Daoy (cell line): ENCODE results near the gene PLPP4. TPM values are rescaled to one million over a fixed set of nuclear protein-coding genes. Genes with fewer than 3 reads are reported as not detected.
A peak's percentile ranks its signal among the peaks of the same experiment; 100 is the strongest.

Source experiments
- DNase-seq: peaks from one replicate; pipeline ENCODE4 v3.0.0-alpha.2; 2015; ENCODE audit warnings: low read depth
- total RNA-seq: library from RNA; depleted of rRNA; stranded (reverse); fragments of >200 nt; shearing (Covaris generic); gene quantifications from 2 replicates; pipeline ENCODE4 v1.2.3, GENCODE V29; 2014

PLPP4 gene
- total RNA-seq, 1 experiment from 2014 or later = 3.9 TPM

DNA sequence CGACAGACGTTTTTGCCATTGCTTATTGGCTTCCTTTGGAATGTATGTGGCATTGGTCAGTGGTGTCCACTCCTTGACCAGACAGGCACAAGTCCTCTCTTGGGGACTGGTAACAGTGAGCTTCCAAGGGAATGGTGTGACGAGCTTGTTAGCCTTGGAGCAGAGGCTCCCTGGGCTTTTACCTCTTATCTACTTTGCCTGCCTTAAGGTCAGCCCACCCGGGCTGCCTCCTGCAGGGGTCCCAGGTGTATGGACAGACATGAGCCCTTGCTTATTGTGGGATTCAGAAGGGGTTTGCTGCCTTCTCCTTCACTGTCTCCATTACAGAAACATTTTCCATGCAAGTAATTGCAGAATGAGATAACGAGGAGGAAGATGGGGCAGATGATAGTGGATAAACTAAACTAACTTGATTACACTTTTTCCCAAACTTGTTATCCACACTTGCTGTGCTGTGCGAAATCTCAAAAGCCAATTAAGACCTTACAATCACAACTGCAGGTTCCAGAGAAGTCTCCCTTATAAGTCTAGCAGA, 29.7 kb downstream of the PLPP4 start:
- no peak for DNase-seq

DNA sequence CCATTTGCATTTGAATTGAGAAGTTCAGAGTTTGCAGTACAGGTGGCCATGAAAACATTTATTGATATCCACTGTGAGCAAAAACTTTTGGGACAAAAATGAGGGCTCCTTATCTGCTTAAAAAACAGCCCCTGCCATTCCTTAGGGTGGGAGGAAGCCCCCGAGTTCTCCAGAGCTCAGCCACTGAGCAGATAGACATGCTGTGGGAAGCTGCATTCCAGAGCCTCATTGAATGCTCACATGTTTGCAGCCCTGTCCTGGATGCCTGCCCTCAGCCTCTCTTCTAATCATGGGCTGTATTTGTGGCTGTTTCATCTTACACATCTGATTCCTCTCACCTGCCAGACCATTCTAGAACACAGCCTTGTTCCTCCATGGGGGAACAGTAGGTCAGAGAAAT, 33.3 kb downstream of the PLPP4 start:
- DNase-seq = no peak

DNA sequence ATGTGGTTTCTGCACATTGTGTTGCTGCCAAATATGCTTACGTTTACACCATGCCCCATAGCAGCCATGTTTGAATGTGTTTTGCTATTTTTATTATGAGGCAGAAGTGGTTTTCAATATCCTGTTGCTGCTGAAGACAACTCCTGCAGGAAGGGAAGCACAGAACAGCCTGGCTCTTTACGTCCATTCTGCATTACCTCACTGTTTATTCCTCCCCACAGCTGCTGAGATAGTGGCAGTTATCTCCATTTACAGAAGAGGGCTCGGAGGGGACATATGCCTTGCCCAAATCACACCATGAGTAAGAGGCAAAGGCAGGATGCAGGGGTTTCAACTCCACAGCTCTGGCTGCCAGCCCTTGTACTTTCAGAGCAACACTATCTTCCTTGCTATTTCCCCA, 35.3 kb downstream of the PLPP4 start:
- no peak for DNase-seq

DNA sequence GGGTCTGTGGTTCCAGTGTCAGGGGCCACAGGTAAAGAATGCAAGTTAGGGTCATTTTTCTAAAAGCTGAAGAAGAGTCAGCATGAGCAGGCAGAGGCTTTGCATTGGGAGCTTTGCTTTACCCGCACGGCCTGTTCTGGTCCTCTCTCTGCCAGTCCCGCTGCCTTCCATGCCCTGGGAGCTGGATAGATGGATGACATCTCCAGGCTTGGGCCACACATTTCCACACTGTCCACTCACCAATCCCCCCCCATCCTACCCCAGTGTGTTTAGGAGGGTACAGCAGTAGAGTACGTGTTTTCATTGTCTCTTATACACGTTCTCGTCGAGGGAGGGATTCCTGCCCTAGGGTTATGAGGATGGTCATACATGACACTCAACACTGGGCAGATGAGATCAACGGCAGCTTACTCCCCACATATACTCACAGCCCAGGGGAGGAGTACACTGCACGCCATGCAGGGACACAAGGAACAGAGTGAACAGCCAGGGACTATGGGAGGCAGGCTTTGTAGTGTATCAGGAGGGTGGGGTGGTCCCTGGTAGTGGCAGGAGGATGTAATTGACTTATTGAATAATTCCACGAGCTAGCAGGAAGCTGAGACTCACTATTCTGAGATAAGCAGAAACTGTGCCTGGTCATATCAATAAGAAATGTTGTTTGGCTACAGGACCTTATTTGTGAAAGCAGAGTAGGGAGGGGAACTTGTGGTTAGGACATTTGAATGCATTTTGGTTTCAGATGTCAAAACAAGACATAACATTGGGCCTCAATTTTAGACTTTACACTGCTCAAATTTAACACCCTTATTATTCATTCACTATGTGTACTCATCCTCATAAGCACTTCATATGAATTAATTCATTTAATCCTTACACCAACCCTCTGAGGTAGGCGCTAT, 36.6 kb downstream of the PLPP4 start:
- no peak for DNase-seq

DNA sequence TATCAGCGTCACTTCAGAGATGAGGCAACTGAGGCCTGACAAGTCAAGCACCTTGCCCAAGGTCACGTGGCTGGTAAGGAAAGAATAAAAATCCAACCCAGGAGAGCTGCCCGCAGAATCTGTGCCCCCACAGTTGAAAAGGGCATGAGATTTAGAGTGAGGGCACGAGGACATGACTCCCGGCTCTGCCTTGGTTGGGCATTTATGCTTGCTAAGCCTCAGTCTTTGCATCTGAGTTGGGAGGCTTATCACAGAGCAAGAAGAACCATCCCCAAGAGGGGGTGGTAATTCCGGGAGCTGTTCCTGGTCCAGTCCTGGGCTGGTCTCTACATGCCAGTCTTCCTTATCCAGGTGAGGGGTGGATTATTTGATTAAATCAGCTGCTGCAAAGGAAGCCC, 37.3 kb downstream of the PLPP4 start:
- no peak for DNase-seq

DNA sequence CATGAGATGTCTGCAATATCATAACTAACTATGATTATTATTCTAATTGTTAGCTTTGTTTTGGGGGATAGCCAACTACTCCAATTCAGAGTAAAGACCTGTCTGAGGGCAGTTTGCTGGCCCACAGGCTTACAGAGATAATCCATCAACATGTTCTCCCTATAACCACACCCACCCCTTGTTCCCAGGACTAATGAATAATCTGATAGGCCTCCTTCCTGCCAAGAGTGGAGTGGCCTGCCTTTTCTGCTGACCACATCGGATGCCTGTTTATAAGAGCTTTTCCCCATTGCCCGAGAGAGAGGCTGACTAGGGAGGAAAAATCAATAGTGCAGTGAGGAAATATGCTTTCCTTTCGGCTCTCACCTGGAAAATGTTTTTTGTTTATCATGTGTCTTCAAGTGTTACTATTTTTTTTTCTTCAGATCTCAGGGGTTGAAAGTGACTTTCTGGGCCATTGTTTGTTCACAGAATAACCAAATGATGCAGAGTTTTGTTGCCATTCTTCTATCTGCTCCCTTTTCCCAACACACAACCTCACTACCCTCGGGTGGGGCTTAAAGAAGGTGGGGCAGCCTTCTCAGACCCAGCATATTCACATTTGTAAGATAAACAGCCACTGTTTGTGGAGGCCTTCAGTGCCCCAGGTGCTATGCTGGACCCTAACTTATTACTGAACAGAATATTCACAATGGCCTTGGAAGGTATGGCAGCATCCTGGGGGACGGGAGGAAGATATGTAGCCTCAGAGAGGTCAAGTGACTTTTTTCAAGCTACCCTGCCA, 38.4 kb downstream of the PLPP4 start:
- no peak for DNase-seq

DNA sequence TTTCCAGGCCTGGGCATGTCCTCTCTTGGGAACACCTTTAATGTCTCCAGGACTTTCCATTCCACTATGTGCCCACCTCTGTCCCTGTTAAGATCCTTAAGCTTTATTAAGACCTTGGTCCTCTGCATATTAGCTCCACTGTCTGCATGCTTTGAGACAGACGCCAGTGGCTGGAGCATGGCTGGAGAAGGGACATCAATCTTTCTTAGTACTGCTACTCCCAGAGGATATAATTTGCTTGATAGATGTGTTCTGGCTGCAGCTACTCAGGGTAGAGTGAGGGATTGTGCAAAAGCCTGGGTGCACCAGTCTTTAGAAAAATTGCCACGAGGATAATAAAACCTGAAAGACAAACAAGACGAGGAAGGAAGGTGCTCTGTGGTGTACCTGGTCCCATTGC, 42.9 kb downstream of the PLPP4 start:
- no peak for DNase-seq

DNA sequence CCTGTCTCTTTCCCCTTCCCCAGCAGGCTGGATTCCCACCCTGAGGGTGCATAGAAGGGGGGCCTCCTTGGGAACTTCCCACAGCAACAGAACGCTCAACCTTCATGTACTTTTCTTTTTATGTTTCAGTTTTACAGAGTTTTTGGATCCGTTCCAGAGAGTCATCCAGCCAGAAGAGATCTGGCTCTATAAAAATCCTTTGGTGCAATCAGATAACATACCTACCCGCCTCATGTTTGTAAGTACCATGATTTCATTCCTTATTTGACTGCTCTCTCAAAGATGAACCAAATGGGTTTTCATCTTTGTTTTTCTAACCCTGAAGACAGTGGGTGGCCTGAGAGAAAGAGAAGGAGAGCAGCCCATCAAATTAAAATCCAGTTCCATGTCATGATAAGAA, 46.7 kb downstream of the PLPP4 start:
- DNase-seq = peak; percentile 10

DNA sequence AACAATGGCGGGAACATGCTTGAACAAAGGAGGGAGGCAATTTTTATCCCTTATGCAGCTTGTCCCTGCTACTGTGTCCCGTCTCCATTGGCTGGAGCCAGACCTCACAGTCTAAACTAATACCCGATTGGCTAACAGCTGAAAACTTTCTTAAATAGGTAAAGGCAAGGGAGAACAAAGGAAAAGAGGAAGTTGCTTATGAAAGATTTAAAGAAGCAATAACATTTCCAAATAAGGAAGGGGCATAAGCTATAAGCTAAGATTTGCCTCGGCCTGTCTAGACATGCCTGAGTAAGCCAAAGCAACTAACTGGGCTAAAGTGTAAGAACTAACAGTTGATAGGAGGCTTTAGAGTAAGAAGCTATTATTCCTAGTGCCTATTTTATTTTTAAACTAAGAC, 47.2 kb downstream of the PLPP4 start:
- DNase-seq = peak; percentile 7

DNA sequence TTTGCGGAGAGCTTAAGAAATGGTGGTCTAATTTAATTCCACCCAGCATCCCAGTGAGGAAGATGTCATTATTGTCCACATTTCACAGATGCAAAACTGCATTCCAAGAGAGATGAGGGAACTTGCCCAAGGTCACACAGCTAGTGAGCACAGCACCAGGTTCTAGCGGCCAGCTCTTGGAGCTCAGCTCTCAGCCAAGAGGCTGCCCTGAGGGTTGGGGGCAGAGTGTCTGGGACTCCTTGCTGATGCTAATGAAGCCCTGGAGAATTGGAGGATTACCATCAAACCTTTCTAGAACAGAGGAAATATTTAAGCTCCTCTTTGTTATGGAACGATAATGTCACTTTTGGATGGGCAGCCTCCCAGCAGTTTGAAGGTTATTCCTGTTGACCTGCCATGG, 48.0 kb downstream of the PLPP4 start:
- DNase-seq = no peak

DNA sequence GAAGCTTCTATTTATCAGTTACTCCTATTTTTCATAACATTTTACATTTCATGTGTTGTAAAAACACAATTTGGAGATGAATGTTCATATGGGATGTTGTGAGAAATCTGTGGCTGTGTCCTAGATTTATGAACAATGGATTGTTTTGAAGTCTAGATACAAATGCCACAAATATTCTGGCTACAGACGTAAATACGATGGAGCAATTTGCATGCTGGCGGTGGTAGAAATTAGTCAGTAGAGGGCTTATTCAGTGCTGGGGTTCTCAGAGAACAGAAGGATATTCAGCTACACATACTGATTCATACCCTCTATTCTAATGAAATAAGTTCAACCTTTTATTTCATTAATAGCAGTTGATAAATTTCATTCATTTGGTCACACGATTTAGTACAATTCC, 48.8 kb downstream of the PLPP4 start:
- no peak for DNase-seq

DNA sequence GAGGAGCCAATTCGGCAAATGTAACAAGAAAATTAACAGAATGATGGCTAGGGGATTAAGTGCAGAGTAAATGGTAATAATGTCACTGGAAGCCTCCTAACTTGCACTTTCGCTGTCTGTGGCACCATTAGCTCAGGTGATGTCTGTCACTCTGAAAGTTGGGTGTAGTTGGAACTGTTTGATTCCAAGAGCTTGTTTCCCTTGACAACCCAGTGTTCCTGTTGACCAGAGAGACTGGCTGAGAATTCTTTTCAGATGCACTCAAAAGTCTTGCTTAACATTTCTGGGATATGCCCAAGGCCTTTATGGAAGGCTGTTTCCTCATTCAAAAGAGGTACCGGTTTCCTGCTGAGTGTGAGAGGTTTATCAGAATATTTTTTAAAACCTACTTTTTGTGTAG, 49.6 kb downstream of the PLPP4 start:
- no peak for DNase-seq

DNA sequence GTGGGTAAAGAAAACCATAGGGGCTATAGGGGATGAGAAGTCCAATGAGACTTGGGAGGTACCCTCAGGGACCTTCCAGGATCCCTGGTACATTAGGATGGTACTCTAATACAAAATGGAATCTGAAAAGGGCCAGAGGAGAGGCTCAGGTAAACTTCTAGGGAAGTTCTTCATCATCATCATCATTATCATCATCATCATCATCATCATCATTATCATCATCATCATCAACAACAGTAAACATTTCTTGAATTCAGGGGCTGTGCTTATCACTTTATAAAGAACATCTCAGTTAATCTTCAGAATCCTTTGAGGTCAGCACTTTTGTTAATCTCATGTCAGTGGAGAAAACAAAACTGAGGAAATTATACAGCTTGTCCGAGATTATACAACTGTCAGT, 50.1 kb downstream of the PLPP4 start:
- DNase-seq = no peak

DNA sequence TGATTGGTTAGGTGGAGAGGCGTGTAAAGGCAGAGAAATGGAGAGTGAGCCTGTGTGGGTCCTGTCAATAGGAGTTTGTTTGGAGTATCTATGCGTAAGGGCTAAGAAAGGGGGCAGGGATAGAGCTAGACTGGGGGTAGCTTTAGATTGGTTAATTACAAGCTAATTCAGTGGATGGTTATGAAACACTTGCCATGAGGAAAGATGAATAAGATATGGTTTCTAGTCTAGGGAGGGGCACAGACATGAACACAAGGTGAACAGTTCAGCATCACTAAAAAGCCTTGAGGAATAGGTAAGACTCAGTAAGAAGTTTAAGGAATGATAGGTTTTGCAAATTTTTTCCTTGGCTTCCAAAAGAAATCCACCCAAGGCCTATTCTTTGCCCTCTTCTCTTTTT, 50.6 kb downstream of the PLPP4 start:
- no peak for DNase-seq

DNA sequence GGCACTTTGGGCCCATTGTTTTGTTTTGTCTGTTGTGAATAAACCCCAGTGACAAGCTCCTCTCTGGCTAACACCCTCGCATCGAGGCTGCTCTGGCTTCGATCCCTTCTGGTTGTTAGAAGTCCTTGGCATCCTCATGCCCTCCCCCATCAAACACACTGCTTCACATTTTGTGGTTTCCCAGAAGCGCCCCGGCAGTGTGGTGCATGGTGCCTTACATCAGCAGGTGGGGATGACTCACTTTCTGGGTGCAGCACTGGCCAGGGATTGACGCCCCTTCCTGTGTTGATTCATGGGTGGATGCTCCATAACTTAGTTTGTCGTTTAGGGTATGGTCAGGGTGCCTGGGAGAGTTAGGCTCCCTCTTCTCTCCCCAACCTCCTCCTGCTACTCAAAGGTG, 51.4 kb downstream of the PLPP4 start:
- peak; percentile 87 for DNase-seq

DNA sequence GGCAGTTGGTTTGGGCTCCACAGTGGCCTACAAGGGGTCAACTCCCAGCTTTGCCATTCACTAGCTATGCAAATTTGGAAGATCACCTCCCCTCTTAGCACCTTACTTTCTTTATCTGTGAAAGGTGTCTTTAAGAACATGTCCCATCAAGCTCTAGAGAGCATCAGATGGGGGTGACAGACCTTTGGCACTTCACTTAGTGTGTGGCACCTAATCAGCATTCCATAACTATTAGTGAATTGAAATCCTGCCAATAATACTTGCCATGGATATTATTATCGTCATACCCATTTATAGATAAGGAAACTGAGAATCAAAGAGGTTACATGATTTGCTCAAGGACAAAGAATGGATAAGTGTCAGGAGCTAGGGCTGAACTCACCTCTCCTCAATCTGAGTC, 51.9 kb downstream of the PLPP4 start:
- DNase-seq = no peak

DNA sequence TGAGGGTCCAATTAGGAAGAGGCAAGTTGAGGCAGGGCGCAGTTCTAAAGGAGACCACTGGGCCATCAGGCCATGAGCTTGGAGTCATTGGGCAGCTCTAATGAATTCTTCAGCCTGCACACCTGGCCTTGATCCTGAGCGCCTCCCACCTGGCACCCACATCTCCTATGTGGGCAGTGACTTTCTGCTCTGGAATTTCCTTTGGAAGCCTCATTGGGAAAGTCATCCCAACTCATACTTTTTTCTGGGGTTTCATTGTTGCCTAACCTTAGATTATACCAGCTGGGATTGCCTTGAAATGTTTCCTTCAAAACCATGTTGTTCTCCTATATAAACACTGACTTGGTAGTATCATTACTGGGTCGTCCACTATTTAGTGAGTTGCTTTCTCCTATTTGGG, 54.1 kb downstream of the PLPP4 start:
- DNase-seq = peak; percentile 39

DNA sequence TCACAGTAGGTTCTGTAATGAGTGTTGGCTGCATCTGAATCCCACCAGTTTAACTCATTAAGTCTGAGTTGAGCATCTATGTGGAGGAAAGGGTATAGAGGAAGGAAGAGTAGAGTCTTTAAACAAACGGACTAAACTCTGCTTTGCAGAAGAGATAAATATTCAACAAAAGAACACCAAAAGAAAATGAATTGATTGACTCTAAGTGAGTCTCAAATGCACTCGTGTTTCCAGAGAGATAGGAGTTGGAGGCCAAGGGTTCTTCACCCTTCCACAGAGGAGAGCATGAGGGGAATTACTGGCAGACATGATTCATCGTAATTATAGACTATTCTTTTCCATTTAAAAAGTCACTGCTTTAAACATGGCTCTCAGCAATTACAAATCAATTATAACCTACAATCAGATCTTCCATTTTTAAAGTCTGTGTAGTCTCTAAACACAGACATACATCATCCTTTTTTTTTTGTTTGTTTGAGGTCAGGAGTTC, 56.3 kb downstream of the PLPP4 start:
- no peak for DNase-seq

DNA sequence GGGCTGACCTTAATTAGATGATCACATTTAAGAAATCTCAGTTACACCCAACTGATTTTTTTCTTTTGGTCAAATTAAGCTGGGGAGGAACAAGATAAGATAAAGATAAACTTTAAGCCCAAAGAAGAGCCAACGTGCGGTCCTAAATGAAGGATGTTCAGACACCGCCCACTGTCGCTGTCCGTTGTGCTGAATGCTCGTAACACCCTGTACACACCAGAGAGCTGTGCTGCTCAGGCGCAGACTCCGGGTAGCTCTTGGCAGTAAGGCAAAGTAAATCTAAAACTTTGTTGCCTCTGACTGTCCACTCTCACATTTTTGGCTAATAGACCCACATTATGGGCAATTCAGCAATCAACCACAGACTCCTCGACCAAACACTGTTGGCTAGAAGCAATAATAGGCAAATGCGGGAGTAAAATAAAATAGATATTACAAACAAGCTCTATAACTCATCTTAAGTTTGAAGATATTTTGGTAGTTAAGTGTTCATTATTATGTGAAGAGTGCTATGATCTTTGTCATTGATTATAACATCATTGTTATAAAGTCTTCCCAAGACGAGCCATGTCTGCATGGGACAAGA, 57.1 kb downstream of the PLPP4 start:
- peak; percentile 43 for DNase-seq

DNA sequence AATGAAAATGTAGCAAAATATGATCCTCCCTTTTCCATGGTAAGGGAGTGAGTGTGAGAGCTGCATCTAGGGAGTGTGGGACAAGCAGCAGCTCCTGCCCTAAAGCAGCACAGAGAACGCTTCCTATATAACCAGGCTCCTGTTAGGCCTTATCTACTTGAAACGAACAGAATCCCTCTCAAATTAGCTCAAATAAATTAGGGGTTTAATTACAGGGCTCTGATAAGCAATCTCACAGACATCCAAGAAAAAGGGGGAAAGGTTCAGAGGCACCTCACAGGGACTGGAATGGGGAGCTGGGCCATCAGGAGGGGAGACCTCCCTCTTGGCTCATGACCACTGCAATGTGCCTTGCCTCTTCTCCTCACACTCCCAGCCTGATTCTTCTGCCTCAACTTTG, 57.9 kb downstream of the PLPP4 start:
- no peak for DNase-seq

DNA sequence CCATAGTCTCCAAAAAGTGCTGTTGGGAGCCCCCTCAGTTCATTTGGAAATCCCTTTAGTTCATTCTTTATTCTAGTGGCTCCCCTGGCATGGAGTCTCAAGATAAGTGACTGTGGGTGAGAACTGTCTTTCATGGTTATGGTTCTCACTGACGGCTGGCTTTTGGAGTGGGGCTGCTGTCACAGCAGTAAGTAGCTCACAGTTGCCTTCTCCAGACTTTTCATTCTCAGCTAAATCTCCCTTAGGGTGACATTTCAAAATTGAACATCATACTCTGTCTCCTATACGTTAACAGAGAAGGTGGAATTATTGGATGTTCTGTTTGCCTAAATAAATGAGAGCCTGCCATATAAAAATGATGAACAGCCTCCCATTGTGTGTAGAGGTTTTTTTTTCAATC, 58.7 kb downstream of the PLPP4 start:
- no peak for DNase-seq

DNA sequence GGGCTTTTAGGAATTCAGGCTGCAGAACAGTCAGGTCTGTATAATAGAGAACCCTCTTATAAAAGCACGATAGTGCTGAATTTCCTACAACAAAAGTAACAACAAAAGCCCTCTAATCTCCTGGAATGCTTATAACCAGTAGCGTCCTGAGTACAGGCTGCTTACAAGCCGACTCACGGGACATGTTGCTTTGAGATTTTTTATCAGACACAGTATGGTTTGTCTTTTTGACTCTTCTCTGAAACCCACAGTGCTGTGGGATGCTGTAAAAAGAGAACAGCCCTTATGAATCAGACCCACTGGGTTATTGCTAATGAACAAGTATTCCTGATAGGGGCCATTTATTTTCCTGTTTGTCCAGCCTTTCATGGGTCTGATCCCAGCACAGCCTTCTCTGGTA, 59.4 kb downstream of the PLPP4 start:
- no peak for DNase-seq
